ENCODE data around the gene PRR23E.

PRR23E gene

DNA sequence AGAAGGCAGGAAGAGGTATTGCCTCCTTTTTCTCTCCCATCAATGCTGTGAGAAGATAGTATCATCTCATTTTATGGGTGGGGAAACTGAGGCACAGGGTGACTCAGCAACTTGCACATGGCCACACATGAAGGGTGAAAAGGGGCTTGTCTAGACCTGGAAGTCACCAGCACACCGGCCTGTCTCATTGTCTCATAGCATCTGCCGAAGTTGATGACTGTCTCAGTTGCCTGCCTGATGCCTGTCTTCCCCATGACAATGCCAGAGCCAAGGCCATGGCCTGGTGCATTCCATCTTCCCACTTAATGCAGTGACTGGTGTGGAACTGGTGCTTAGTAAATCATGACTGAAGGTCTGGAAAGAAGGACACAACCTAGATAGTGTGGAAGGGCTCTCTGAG, 27.9 kb upstream of the PRR23E start:
- DNase-seq, result no peak

DNA sequence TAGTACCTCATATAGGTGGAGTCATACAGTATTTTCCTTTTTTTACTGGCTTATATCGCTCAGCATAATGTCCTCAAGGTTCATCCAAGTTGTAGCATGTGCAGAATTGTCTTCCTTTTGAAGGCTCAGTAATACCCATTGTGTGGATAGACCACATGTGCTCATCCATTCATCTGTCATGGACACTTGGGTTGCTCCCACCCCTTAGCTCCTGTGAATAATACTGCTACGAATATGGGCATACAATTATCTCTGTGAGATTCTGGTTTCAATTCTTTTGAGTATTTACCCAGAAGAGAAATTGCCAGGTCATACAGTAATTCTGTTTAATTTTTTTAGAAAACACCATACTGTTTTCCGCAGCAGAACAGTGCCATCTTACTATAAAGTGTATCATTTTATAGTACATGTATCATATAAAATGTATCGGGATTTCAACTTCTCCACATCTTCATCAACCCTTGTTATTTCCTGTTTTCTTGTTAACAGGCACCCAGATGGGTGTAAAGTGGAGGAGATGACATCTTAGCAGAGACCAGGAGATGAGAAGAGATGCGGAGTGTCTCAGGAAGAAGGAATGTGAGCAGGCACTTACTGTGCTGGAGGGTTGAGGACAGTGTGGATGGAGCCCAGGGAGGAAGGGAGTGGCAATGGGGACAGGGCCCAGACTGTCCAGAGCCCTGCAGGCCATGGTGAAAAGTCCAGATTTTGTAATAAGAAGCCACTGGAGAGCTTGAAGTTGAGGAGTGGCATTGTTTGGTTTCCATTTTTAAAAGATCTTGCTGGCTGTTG, 27.0 kb upstream of the PRR23E start:
- DNase-seq, result no peak

DNA sequence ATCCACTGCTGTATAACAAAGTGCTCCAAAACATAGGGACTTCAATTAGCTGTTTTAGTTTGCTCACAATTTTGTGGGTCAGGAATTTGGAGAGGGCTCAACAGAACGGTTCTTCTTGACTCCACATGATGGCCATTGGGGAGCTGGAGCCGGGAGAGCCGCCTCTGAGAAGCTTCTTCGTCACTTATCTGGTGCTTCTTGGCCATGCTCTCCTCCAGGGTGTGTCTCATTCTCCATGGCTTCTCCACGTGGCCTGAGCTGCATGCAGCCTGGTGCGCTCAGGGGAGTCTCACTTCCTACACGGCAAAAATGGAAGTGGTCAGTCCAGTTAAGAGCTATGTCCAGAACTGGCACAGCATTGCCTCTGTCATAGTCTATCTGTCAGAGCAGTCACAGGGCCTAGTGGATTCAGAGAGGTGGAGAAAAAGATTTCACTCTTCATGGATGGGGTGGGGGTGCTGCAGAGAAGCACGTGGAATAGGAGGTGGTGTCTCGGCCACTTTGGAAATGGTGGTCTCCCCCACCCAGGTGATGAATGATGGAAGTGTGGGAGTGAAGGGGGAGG, 26.3 kb upstream of the PRR23E start:
- DNase-seq, result no peak

DNA sequence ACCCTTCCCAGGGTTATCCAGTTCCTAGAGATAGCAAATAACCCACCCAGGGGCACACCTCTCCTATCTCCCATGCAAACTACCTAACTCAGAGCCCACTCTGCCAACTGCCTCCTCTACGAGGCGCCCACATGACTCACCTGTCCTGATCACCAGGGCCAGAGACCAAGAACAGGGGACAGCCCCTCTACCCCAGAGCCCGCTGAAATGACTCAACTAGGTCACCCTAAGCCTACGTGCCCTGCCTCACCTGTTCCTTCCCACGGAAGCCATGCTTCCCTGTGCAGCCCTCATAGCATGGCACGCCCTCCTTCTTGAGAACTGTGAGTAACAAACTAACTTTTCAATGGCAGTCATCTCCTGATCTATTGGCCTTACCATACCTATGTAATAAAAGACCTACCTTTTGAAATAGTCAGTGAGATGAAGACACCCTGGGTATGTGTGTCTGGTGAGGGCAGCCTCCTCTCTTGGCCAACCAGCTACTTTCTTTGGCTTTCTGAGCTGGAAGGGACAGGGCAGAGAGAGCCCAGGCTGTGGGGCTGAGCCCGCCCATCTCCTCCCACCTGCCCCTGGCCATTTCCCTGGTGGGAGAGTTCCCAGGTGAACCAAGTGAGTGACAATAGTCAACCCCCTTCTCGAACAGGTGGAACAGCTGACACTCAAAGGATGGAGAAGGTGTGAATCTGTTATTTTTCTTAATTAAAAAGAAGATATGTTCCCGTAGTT, 25.5 kb upstream of the PRR23E start:
- no peak for DNase-seq

DNA sequence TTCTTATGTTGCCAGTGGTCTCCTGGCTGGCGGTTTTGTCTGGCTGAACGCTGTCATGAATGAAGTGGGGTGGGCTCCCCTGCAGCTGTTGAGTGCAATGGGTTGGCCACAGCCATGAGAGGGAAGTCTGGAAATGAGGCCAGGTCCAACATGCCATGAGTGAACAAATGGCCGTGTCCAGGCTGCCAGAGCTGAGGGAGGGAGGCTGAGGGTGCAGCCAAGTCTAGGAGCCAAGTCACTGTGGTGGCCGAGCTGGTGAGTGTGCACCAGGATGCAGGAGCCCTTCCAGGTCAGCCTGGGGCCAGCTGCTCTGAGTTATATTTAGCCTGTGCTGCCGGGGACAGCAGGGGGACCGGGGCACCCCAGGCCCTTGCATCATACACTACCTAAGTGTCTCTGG, 24.7 kb upstream of the PRR23E start:
- no peak for DNase-seq

DNA sequence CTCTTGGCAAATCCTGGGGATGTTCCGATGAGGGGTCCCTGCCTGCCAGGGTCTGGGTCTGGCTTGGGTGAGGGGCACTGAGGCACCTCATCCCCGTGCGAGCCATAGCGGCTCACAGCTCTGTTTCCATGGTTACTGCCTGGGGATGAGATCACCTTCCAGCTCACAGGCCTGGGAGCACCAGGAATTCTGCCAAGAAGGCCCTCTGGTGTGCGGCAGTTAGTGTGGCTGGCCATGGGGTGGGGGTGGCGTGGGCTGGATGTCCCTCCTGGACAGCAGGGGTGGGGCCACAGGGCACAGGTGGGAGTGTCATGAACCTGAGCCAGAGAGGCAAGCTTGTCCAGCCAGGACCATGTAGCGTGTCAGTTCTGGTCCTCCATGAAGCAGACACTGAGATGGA, 22.1 kb upstream of the PRR23E start:
- peak; percentile 88 for DNase-seq

DNA sequence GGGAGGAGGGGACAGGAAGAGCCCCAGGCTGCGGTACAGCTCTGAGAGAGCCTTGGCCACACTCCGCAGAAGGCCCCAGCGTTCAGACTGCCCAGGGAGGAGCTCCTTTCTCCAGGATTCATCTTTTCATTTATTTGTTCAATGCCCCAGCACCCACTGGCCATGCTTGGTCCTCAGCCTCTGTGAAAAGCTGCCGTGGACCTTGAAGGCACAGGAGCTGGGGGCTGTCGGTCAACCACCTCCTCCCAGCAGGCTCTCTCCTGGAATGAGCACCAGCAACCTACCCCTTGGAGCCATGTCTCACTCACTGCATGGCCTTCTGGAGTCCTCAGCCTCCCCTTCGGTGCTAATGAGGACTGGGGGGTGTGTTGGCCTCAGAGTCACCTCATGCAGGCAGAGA, 21.6 kb upstream of the PRR23E start:
- DNase-seq, result no peak

DNA sequence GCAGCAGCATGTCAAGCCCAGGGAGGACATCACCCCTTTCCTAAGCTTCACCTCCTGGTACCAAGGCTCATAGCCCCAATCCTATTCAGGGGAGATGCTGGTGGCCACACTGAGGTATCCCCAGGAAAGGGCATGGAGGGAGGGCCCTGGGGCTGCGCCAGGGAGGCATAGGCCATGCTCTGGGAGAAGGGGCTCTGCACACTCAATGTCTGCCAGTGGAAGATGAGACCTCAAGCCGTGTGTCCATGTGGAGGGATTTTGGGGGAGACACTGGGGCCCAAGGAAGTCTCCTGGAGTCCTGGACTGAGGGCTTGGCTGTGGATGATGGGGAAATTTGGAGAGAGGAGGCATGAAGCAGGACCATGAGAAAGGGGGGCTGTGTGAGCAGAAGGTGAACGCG, 21.2 kb upstream of the PRR23E start:
- no peak for DNase-seq

DNA sequence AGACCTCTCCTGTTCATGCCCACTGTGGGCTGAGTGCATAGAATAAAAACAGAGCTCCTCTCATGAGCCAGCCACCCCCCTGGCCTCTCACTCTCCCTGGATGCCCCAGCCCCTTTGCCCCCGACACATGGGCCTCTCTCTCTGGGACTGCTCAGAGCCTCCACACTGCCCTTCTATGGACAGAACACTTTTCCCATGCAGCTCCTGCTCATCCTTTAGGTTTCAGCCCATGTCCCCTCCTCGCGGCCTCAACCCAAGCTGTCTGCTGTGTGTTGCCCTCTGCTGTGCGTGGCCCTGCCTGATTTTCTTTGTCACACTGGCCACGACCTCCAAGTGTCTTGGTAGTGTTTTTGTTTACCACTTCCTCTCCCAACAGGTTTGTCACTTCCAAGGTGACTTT, 20.7 kb upstream of the PRR23E start:
- no peak for DNase-seq

DNA sequence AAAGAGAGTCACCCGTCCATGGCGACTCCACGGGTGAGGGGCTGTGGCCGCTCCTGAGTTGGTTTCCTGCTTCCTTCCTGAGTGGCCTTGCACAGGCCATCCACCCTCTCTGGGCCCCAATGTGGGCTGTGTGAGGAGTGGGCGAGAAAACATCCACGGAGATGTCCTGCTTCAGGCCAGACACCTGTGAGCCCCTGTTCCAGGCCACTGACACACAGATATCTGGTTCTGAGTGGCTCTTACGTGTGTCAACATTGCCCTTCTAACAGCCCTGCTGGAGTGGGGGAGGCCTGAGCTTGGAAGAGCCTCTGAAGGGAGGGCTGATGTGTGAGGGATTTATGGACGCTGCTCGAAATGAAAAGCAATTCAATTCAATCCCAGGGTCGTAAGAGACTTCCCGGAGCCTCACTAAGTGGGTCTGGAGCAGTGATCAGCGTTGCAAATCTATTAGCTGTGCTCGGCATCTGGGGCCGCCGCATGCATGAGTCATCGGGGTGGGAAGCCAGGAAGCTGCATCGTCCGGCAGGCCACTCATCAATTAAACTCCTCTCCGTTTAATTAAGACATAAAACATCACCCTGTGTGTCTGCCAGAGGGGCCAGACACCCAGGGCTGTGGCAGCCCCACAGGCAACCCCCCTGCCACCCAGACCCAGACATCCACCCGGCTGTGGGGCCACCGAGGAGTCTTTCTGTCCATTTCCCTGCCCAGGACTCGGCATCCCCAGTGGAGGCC, 20.0 kb upstream of the PRR23E start:
- DNase-seq, result peak; percentile 93

DNA sequence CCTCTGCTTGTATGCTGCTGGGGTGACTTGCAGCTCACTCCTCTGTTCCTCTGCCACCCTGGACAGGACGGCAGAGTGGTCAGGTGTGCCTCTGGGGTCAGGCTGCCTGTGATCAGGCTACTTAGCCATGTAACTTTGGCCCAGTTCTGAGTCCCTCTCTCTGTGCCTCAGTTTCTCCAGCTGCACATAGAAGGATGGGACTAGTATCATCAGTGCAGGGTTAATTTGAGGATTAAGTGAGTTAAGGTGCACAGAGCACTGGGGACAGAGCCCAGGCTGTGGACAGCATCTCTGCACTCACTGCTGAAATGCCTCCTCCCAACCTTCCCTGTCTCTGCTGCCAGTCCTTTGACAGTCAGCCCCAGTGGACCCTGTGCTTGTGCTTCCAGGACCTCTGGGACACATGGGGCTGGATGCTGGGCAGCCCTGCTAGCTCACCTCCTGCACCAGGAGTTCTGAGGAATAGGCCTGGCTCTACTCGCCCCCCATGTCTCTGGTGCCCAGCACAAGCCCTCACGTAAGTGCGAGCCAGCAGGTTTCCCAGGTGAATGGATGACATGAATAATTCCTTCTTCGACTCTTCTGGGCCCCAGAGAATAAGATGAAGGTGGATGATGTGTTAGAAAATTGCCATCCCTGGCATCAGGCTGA, 19.3 kb upstream of the PRR23E start:
- no peak for DNase-seq

DNA sequence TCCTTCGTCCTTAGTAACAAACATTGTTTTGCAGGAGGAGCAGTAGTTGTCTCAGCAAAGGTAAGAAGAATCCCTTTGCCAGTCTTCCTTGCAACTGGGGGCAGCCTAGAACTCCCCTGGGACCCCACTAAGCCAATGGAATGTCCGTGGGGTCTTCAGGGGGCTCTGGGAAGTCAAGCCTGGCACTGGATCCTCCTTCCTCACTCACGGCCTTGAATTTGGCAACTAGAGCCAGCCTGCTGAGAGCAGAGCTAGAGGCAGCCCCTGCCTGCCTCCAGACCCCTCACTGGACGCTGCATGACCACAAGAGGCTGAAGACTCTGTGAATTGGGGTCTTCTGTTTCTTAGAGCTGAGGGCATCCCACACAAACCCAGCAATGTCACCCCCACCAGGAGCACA, 18.6 kb upstream of the PRR23E start:
- DNase-seq, result no peak

DNA sequence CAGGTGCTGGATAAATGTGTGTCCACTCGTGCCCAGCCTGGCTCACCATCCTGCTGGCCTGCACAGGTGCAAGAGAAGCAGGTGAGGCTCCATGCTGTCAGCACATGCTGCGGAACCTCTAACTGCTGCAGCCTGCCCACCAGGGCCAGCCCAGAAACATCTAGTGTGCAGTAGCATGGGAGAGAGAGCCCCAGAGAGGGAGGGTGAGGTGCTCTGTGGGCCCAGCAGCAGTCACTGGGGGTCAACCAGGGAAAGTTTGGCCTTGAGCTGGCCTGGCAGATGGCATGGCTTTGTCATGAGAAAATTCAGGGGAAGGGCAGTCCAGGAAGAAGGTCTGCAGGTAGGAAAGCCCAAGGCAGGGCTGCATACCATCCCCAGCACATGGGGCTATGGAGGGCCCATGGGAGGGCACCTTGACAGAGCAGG, 18.2 kb upstream of the PRR23E start:
- no peak for DNase-seq

DNA sequence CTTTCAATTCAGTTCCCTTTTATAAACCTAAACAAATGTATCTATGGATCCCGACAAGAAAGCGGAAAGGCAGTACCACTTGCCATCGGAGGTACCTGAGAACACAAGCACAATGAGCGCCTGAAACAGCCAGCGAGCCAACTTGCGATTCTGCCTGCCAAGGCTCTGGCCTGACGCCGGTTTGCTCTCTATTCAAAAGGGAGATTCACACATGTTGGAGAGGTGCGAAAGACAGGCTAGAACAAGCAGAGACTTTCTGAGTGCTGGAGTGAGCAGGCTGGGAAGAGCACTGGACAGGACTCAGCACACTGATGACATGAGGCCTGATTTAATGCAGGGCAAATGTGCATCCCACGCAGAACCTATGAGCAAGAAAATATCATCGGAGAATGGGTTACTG, 17.7 kb upstream of the PRR23E start:
- no peak for DNase-seq

DNA sequence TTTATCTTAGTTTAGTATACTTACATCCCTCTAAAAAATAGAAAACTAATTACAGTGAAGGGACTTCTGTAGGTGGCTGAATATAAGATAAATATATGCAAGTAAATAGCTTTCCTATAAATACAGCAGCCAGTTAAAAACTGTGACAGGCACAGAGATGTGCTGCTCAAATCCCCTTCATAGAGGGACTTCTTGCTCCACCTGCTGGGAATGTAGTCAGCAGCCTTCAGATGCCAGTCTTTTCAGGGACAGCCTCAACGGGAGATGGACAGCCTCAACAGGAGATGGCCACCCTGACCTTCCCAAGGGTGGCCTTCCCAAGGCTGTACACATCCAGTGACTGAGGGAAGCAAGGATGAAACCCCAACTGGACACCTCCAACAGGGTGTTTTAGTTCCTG, 15.7 kb upstream of the PRR23E start:
- DNase-seq, result no peak

DNA sequence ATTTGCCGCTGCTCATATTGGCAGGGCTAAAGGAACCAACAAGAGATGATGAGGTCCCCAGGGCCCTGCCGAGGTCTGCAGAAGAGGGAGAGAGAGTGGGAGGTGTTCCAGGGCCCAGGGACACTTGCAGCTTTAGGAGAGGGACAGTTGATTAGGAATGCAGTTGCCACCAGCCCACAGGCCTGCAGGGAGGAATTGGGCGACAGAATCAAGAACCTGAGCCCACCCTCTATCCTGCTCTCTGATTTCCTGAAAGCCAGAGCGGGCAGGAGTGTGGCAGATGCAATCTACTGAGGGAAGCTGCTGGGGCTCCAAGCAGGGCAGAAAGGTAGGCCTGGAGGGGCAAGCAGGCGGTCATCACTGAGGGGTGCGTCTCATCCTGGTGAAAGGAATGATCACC, 12.1 kb upstream of the PRR23E start:
- no peak for DNase-seq

DNA sequence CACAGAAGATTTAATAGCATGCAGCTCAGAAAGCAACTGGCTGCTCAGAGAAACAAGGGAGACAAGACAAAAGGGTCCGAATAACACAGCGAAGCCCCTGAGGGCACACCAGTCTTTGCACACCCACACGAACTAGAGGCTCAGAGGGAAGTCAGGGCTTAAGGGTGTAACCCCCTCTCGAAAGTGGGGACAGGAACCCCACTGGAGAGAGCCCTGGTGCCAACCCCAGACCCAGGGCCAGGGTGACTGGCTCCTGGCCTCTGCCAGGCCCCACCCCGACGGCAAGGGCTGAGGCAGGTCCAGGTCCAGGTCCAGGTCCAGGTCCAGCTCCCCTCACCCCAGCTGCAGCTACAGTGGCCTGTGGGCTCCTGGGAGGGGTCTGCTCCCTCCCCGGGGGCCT, 10.5 kb upstream of the PRR23E start:
- no peak for DNase-seq

DNA sequence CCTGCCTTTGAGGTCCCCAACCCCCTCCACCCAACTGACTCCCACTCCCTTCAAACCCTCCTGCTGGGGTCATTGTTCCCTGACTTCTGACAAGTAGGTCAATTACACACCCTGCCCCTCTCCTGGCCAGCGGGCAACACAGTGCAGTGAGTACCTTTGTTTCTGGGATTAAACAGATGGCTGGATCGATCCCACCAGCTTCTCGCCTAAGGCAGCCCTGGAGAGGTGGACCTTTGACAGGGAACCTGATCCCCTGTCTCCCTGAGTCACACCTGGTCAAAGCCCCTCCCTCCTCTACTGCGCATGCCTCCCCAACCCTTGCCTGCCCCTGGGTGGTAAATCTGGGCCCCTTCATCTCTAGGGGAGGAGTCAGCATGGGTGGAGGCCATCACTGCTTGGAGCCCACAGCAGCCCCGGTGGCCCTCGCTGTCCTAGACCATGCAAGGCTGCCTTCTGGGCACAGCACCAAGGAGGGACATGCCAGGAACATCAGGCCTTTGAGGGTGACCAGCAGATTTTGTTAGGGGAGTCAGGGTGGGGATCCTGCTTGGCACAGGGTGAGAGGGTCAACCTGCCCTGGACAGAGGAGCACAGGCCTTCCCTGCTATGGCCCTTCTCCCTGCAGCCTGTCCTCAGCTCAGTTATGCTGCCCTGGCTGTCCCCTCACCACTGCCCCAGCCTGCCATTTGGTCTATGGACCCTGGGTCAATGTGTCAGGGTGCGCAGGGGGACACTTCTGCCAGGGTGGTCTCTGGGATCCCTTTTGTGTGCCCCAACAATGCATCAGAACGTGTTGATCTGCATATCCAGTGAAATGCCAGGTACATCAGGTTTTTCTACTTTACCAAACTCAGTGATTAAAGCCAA, 9.8 kb upstream of the PRR23E start:
- no peak for DNase-seq

DNA sequence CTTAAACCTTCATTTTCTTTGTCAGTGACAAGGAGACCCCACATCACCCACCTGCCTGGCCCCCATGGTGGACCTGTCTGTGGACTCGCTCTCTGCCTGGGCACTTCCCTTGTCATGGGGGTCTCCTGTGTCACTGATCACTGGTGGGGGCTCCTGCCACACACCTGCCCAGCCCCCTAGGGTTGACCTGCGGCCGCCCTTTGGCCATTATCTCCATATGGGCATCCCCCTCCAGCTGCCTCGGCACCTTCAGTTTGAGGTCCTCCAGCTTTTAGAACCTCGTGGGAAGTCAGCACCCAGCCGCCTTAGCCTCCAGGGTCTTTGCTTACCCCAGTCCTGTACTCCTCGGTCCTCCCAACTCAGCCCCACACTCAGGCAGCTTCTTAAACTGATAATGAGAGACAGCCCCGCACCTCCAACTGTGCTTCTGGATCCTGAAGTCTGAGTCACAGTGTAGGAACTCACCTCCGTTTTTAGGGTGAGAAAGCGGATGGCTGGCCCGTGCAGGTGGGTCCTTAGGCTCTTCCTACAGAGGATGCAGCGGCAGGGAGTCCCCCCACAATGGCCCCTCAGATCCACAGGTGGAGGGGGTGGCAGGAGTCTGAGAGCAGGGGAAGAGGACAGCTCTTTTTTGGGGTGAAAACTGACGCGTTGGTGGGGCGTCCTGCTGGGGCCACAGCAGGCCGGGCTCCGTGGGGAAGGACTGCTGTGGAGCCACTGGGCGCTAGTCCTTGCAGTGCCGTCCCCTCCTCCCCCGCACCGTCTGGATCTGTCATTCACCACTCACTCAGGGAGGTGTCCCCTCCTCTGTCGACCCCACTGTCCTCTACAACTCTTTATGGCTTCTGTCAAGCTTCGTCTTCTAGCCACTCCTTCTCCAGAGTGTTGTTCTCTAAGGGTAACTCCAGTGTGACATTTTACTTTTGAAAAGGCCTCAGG, 8.7 kb upstream of the PRR23E start:
- no peak for DNase-seq

DNA sequence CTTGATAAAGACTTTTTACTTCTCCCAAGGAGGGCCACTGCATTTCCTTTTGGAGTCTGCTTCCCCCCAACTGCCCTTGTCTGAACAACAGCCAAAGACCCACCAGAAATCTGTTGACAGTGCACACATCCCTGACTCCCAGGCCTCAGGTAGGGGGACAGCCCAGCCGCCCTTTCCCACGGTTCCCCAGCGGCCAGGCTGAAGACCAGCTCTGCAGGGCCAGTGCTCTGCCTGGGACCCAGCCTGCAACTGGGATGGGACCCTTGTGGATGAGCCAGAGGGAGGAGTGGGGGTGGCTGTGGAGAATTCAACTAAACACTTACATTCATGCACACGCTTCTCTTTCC, 8.1 kb upstream of the PRR23E start:
- no peak for DNase-seq

DNA sequence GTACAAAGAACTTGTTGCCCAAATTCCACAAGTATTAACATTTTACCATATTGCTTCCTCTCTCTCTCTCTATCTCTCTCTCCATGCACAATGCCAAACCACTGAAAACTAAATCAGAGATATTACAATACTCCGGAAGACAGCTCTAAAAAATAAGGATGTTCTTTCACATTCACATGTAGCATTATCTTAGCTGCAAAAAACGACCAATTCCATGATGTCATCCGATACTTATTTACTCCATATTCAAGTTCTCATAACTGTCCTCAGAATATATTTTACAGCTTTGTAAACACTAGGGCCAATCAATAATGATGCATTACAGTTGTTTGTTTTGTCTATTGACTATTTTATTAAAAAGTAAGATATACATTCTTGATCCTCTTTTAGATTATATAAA, 7.7 kb upstream of the PRR23E start:
- DNase-seq, result no peak

All from NCI-H1105 (cell line).